ENCODE data around the gene ALPL. TPM values are rescaled to one million over a fixed set of nuclear protein-coding genes. Genes with fewer than 3 reads are reported as not detected.
"Not testable (repeated sequence)": the region's sequence is repeated elsewhere in the genome, so short reads cannot be mapped to it uniquely, and the experiment has no call there.

The ALPL gene
- total RNA-seq, 1 donor from 2014 or later = 6.6 TPM

DNA sequence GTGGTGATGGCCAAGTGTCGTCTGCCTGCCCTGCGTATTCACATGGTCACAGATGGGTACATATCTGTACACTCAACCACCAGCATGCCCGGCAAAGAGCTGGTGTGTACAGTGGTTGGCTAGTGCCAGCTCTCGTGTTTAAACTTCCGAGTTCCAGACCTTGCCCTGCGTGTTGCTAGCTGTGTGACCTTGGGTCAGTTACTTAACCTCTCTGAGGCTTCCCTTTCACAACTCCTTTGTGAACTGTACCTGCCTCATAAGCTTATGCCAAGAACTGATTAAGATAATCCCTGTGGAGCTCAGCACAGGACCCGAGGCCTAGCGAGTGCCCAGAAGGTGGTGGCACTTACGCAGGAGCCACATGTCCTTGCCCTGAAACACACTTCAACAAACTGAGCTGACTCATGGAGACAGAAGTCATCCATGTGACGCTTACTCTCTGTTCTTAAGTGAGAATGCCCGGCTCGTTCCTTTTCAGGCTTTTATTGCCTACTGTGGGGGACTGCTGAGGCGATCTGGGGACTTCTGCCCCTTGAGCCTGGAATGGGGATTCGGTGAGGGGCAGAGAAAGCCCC is 55.4 kb downstream of the ALPL start:
- H3K4me3 ChIP-seq = no peak overlapping the region
- no peaks in the 10 kb centered on the region for H3K36me3 ChIP-seq
- intact Hi-C loops (cut with DNase I) = no loop called here
- H3K27me3 ChIP-seq = no peaks in the 10 kb centered on the region
- DNase-seq (ENCODE audit: extremely low spot score in 2 of 2) = no peak
- H3K27ac ChIP-seq = no peak overlapping the region
- H3K4me1 ChIP-seq = no peaks in the 10 kb centered on the region
- no peaks in the 10 kb centered on the region for H3K9me3 ChIP-seq
- TF ChIP-seq POLR2AphosphoS5 (IDR thresholded peaks at IDR 0.05; ENCODE audit: insufficient read depth in 1 of 2, low read depth in 1 of 2) = no peak
- TF ChIP-seq POLR2A (IDR thresholded peaks at IDR 0.05) = no peak
- TF ChIP-seq CTCF (IDR thresholded peaks at IDR 0.05) = no peak

DNA sequence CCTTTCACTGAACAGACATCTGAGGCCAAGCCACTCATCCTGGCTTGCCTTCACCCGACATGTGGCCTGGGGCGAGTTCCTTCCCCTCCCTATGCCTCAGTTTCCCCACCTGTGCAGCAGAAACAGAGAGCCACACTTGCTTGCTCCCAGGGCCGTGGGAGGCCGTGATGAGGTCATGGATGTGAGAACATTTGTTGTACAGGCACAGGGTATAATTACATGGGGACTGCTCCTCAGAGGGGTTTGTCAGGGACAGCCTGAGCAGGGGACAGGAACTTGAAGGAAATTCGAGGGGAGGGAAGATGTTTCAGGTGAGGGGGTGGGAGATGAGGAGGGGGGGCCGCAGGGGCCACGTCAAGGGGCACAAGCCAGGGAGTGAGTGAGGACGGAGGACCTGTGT is 56.1 kb downstream of the ALPL start:
- TF ChIP-seq CTCF (IDR thresholded peaks at IDR 0.05) (no peak), POLR2A (IDR thresholded peaks at IDR 0.05) (no peak), POLR2AphosphoS5 (IDR thresholded peaks at IDR 0.05; ENCODE audit: insufficient read depth in 1 of 2, low read depth in 1 of 2) (no peak)
- intact Hi-C loops (cut with DNase I) = no loop called here
- Histone ChIP-seq H3K4me3 (no peak overlapping the region), H3K4me1 (no peaks in the 10 kb centered on the region), H3K9me3 (no peaks in the 10 kb centered on the region), H3K27ac (no peak overlapping the region), H3K27me3 (no peaks in the 10 kb centered on the region), H3K36me3 (no peaks in the 10 kb centered on the region)
- DNase-seq (ENCODE audit: extremely low spot score in 2 of 2) = no peak

DNA sequence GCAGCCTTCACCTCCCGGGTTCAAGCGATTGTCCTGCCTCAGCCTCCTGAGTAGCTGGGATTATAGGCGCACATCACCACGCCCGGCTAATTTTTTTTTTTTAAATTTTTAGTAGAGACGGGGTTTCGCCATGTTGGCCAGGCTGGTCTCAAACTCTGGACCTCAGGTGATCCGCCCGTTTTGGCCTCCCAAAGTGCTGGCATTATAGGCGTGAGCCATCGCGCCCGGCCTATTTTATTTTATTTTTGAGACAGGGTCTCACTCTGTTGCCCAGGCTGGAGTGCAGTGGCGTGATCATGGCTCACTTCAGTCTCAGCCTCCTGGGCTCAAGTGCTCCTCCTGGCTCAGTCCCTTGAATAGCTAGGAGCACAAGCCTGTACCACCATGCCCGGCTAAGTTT is 57.1 kb downstream of the ALPL start:
- H3K36me3 ChIP-seq; intact Hi-C loops (cut with DNase I); H3K27ac ChIP-seq; H3K4me1 ChIP-seq; DNase-seq (ENCODE audit: extremely low spot score in 2 of 2); H3K9me3 ChIP-seq; H3K27me3 ChIP-seq; H3K4me3 ChIP-seq: not testable (repeated sequence)

- no peak overlapping the region for H3K27ac ChIP-seq
- H3K4me3 ChIP-seq = no peak overlapping the region
- H3K36me3 ChIP-seq = no peaks in the 10 kb centered on the region
- no peak for DNase-seq (ENCODE audit: extremely low spot score in 2 of 2)
- intact Hi-C loops (cut with DNase I) = no loop called here
- H3K4me1 ChIP-seq = no peaks in the 10 kb centered on the region
- TF ChIP-seq CTCF (IDR thresholded peaks at IDR 0.05) = no peak
- H3K9me3 ChIP-seq = no peaks in the 10 kb centered on the region
- H3K27me3 ChIP-seq = no peaks in the 10 kb centered on the region
Measured at GRCh38 chr1:21567241-21568005, 58.2 kb downstream of the ALPL start.

- TF ChIP-seq POLR2AphosphoS5 (IDR thresholded peaks at IDR 0.05; ENCODE audit: insufficient read depth in 1 of 2, low read depth in 1 of 2) (no peak), CTCF (IDR thresholded peaks at IDR 0.05) (no peak), POLR2A (IDR thresholded peaks at IDR 0.05) (no peak)
- H3K27me3 ChIP-seq = no peaks in the 10 kb centered on the region
- H3K27ac ChIP-seq = no peak overlapping the region
- no peaks in the 10 kb centered on the region for H3K36me3 ChIP-seq
- no peak overlapping the region for H3K4me3 ChIP-seq
- H3K9me3 ChIP-seq = no peaks in the 10 kb centered on the region
- no peaks in the 10 kb centered on the region for H3K4me1 ChIP-seq
- intact Hi-C loops (cut with DNase I) = no loop called here
- no peak for DNase-seq (ENCODE audit: extremely low spot score in 2 of 2)
Measured at GRCh38 chr1:21568006-21568746, 59.0 kb downstream of the ALPL start.
